EH (cell line): ENCODE results near the gene ZNF479.
"Not testable (repeated sequence)": the region's sequence is repeated elsewhere in the genome, so short reads cannot be mapped to it uniquely, and the experiment has no call there.

Experiments used
- DNase-seq: peaks from one replicate; pipeline ENCODE4 v3.0.0-alpha.2; 2015; ENCODE audit warnings: low read depth

ZNF479 gene

DNA sequence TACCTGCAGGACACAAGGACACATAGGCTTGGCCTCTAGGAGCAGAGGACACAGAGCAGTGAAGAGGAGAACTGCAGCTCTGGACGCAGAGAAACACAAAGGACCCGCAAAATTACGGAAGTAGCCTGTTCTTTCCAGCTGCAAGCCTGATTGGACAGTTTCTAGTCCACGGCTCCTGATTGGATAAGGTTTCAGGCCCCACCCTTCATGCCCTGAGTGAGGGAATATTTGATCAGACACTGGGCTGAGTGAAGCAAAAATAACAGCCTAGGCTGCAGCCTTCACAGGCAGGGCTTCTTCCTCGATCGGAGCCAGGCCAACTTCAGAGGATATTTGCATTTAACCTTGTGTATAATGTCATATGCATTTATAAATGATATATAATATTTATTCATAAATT is at the start of gene ZNF479:
Gene ZNF479, minus strand, starts transcription at position 101 of the 400 bp plus-strand sequence. CDS start 112 bp downstream, outside the sequence.
- DNase-seq = not testable (repeated sequence)

DNA sequence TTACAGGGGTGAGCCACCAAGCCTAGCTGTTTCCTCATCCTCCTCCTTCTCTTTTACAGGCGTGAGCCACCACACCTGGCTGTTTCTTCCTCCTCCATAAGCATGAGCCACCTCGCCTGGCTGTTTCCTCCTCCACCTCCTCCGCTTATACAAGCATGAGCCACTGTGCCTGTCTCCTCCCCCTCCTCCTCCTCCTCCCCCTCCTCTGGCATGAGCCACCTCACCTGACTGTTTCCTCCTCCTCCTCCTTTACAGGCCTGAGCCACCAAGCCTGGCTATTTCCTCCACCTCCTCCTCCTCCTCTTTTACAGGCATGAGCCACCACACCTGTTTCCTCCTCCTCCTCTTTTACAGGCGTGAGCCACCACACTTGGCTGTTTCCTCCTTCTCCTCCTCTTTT is 49.8 kb upstream of the ZNF479 start:
- no peak for DNase-seq

DNA sequence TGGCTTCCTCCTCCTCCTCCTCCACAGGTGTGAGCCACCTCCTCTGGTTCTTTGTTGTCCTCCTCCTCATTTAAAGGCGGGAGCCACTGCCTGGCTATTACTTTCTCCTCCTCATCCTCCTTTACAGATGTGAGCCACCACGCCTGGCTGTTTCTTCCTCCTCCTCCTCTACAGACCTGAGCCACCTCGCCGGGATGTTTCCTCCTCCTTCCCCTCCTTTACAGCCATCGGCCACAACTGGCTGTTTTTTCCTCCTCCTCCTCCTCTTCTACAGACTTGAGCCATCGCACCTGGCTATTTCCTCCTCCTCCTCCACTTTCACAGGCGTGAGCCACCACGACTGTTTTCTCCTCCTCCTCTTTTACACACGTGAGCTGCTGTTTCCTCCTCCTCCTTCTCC is 49.0 kb upstream of the ZNF479 start:
- no peak for DNase-seq

DNA sequence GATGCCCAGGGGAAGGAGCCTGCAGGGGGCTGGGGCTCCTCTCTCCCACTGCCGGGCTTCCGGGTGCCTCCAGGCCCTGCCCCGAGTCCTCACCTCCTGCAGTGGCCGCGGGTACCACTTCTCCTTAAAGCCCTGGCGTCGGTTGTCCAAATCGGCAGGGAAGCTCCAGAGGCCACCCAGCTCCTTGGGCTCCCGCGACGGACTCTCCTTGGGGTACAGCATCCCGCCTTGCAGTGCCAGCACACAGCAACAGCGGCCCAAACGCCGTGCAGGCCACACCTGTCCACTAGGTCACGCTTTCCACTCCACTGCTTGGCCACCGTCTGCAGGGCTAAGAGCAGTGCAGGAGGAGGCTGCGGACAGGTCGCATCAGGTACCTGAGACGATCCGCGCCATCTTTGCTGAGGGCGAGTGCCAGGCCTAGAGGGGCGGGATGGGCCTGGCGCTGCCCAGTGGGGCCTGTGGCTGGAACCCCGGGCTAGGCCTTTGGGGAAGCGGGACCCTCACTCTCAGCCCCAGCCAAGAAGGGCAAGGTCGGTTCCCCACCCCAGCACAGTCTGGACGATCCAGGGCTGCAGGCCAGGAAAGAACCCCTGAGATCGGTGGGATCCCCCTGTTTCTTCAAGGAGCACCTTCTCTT is 47.7 kb upstream of the ZNF479 start:
- DNase-seq = no peak

DNA sequence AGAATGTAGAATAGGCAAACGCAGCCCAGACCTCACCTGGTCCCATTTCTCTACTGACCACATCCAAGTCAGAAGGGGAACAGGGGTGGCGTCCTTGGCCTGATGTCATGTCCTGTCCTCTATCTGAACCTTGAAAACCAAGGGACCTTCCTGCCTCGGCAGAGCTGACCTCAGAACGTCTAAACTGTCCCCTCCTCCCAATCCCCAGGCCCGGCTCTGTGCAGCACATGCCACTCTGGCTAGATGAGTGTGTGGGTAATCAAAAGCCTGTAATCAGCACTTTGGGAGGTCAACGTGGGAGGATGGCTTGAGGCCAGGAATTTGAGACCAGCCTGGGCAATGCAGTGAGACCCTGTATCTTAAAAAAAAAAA is 46.5 kb upstream of the ZNF479 start:
- no peak for DNase-seq

DNA sequence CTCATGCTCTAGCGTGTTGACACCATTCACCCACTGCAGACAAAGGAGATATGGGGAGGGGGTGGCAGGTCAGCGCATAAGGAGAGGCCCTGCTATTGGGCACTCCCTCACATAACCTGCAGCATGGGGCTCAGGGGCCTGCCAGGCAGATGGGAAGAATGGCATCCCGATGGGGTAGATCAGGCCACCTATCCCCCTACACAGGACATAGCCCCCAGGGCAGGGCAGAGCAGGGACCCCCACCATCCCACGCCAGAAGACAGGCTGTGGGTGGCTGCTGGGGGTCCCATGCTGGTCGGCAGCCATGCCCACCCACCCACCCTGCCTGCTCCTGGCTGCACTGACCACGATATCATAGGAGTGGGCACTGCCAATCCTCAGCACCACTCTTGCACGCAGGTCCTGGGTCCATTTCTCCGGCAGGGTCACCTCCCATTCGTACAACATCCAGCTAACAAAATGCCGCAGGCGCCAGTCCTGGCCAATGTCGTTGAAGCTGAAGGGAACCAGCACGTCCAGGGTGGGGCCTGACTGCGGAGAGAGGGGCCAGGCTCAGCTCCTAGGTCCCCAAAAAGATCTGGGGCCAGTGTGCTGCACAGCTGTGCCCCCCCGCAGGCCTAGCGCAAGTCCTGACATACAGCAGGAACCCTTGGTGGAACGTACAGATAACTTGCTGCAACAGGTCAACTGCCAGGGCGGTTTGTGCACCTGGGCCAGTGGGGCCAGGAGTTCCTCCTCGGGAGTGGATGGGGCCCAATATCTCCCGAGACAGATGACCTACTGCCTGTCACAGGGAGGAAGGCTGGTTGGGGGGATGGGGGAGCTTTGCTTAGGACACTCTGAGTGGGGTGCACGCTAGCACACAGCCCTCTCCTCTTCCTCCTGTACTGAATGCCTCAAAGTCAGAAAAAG is 45.9 kb upstream of the ZNF479 start:
- no peak for DNase-seq

DNA sequence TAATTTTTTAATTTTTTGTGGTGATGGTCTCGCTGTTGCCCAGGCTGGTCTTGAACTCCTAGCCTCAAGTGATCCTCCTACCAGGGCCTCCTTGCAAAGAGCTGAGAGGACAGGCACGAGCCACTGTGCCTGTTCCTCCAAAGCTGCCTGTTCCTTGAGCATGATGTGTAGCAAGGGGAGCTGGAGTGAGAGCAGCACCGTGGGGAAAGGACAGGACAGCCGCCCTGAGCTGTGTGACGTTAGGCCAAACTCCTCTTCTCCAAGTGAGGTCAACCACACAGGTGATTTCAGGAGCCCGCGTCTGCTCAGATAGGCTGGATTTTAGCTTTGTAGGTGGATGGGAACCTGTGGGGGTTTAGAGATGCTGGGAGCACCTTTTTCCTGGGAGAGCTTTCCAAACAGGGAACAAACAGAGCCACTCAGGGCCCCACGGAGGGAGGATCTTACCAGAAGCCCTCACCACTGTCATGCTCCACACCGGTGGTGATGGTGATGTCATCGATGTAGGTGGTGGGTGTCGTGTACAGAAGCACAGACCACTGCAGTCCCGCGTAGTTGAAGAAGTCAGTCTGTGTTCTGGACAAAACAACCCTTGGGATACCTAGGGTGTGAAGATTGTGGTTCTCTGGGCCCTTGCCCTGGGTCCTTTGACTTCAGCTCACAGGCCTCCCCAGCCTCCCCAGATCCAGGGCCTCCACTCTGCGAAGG is 44.8 kb upstream of the ZNF479 start:
- no peak for DNase-seq

DNA sequence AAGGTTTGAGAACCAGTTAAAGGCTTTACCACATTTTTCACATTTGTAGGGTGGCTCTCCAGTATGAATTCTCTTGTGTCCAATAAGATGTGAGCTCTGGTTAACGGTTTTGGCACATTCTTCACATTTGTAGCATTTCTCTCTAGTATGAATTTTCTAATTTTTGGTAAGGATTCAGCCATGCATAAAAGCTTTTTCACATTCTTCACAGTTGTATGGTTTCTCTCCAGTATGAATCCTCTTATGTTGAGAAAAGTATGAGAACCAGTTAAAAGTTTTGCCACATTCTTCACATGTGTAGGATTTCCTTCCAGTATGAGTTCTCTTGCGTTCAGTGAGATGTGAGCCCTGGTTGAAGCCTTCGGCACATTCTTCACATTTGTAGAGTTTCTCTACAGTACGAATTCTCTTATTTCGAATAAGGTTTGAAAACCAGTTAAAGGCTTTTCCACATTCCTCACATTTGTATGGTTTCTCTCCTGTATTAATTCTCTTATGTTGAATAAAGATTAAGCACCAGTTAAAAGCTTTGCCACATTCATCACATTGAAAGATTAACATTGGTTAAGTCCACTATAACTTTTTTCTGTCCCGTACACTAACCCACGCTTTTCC is 33.2 kb upstream of the ZNF479 start:
- no peak for DNase-seq

DNA sequence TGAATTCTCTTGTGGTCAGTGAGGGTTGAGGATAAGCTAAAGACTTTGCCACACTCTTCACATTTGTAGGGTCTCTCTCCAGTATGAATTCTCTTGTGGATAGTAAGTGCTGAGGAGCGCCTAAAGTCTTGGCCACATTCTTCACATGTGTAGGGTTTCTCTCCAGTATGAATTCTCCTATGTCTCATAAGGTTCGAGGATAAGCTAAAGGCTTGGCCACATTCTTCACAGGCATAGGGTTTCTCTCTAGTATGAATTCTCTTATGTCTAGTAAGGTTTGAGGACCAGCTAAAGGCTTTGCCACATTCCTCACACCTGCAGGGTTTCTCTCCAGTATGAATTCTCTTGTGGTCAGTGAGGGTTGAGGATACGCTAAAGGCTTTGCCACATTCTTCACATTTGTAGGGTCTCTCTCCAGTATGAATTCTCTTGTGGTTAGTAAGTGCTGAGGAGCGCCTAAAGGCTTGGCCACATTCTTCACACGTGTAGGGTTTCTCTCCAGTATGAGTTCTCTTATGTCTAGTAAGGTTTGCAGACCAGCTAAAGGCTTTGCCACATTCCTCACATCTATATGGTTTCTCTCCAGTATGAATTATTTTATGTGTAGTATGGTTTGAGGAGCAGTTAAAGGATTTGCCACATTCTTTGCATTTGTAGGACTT is 12.0 kb downstream of the ZNF479 start:
- not testable (repeated sequence) for DNase-seq
